NCI-H774 (cell line): ENCODE measurements around the gene ANXA6.
"Not testable (repeated sequence)": the region's sequence is repeated elsewhere in the genome, so short reads cannot be mapped to it uniquely, and the experiment has no call there.

Source experiments
- DNase-seq: peaks from one replicate; lab custom pipeline; 2025; lab: John Stamatoyannopoulos, UW

The ANXA6 gene

GRCh38 chr5:151180291-151180690, 22.7 kb upstream of the ANXA6 start:
- no peak for DNase-seq

- DNase-seq = no peak
These were observed 21.9 kb upstream of the ANXA6 start for GRCh38 chr5:151179489-151179840.

- DNase-seq = no peak
These were observed 21.4 kb upstream of the ANXA6 start for GRCh38 chr5:151178777-151179488.

GRCh38 chr5:151178372-151178771, 20.8 kb upstream of the ANXA6 start:
- no peak for DNase-seq

GRCh38 chr5:151176268-151176667, 18.7 kb upstream of the ANXA6 start:
- DNase-seq = not testable (repeated sequence)

GRCh38 chr5:151174612-151175101, 17.1 kb upstream of the ANXA6 start:
- DNase-seq = peak; percentile 63

- DNase-seq = no peak
These were observed 16.4 kb upstream of the ANXA6 start for GRCh38 chr5:151173711-151174611.

GRCh38 chr5:151171529-151171928, 13.9 kb upstream of the ANXA6 start:
- DNase-seq = no peak

GRCh38 chr5:151168602-151169344, 11.2 kb upstream of the ANXA6 start:
- DNase-seq = no peak

GRCh38 chr5:151167022-151167421, 9.4 kb upstream of the ANXA6 start:
- DNase-seq = no peak

- DNase-seq = peak; percentile 49
These were observed 7.3 kb upstream of the ANXA6 start for GRCh38 chr5:151164687-151165392.

- no peak for DNase-seq
These were observed 5.2 kb upstream of the ANXA6 start for GRCh38 chr5:151162776-151163175.

- no peak for DNase-seq
These were observed 2.2 kb upstream of the ANXA6 start for GRCh38 chr5:151159649-151160373.

- no peak for DNase-seq
These were observed 695 bp upstream of the ANXA6 start for GRCh38 chr5:151158287-151158661.

GRCh38 chr5:151156507-151157420, 815 bp downstream of the ANXA6 start:
- no peak for DNase-seq

GRCh38 chr5:151155775-151156506, 1.6 kb downstream of the ANXA6 start:
- no peak for DNase-seq

- no peak for DNase-seq
These were observed 2.4 kb downstream of the ANXA6 start for GRCh38 chr5:151154931-151155774.

- no peak for DNase-seq
These were observed 3.8 kb downstream of the ANXA6 start for GRCh38 chr5:151153766-151154272.
